ENCODE results near the gene CELA1. TPM values are rescaled to one million over a fixed set of nuclear protein-coding genes. Genes with fewer than 3 reads are reported as not detected.
A peak's percentile ranks its signal among the peaks of the same experiment; 100 is the strongest.

Gene CELA1
- polyA plus RNA-seq, 1 donor, result not detected

DNA sequence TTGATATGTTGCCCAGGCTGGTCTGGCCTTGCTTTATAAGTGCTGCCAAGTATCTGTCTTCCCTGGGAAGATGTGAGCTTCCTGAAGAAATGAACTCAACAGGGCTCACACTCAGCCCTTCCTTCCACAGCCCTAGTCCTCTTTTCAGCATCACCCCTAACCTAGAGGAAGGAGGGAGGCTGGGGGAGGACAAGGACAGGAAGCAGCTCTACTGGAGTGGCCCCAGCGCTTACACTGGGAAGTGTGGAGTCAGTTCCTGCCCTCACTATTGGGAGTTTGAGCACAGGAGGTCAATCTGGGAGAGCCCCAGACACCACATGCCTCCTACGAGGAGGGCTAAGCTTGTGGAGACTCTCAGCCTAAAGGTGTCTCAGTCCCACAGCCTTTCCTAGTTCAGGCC is 27.9 kb upstream of the CELA1 start:
- Histone ChIP-seq H3K4me1 (ENCODE audit: control insufficient read depth, insufficient read depth, low read length) (peaks cover 7% of the 10 kb centered on the region), H3K9me3 (ENCODE audit: control insufficient read depth, low read depth, low read length) (no peaks in the 10 kb centered on the region), H3K36me3 (ENCODE audit: control insufficient read depth, insufficient read depth, low read length) (peaks cover 44% of the 10 kb centered on the region), H3K4me3 (ENCODE audit: low read length) (no peak overlapping the region), H3K27me3 (ENCODE audit: control insufficient read depth, insufficient read depth, low read length) (no peaks in the 10 kb centered on the region), H3K27ac (ENCODE audit: low read length) (no peak overlapping the region)
- DNase-seq, result no peak
- no CpG with 5 or more reads among the region's 2 CpGs for WGBS (ENCODE audit: insufficient coverage, low lambda C conversion rate)

DNA sequence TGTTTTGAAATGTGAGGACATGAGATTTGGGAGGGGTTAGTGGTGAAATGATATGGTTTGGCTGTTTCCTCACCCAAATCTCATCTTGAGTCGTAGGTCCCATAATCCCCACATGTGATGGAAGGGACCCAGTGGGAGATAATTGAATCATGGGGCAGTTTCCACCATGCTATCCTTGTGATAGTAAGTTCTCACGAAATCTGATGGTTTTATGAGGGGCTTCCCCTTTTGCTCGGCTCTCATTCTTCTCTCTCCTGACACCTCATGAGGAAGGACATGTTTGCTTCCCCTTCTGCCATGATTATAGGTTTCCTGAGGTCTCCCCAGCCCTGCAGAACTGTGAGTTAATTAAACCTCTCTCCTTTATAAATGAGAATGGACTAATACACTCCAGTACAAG is 26.7 kb upstream of the CELA1 start:
- WGBS (ENCODE audit: insufficient coverage, low lambda C conversion rate), result no CpG with 5 or more reads among the region's 3 CpGs

DNA sequence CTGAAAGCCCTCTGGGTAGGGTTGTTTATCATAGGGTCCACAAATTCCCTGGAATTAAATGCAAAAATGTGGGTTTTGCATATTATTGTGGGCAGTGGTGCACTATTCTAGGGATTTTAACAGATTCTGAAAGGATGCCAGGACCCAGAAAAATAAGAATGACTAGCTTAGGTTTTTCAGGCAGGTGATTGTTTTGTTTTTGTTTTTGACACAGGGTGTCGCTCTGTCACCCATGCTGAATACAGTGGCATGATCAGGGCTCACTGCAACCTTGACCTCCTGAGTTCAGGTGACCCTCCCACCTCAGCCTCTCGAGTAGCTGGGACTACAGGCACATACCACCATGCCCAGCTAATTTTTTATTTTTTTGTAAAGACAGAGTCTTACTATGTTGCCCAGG is 25.5 kb upstream of the CELA1 start:
- Histone ChIP-seq H3K27me3 (ENCODE audit: control insufficient read depth, insufficient read depth, low read length) (no peaks in the 10 kb centered on the region), H3K4me3 (ENCODE audit: low read length) (no peak overlapping the region), H3K36me3 (ENCODE audit: control insufficient read depth, insufficient read depth, low read length) (peaks cover 36% of the 10 kb centered on the region), H3K27ac (ENCODE audit: low read length) (peak overlapping the region; percentile 52), H3K9me3 (ENCODE audit: control insufficient read depth, low read depth, low read length) (no peaks in the 10 kb centered on the region), H3K4me1 (ENCODE audit: control insufficient read depth, insufficient read depth, low read length) (peaks cover 13% of the 10 kb centered on the region)
- no peak for DNase-seq
- WGBS (ENCODE audit: insufficient coverage, low lambda C conversion rate), result no CpG with 5 or more reads among the region's 2 CpGs

More for the DNA sequence above, 26.7 kb upstream of the CELA1 start:
- Histone ChIP-seq H3K27me3 (ENCODE audit: control insufficient read depth, insufficient read depth, low read length) (no peaks in the 10 kb centered on the region), H3K27ac (ENCODE audit: low read length) (no peak overlapping the region), H3K4me1 (ENCODE audit: control insufficient read depth, insufficient read depth, low read length) (peaks cover 13% of the 10 kb centered on the region), H3K9me3 (ENCODE audit: control insufficient read depth, low read depth, low read length) (no peaks in the 10 kb centered on the region), H3K36me3 (ENCODE audit: control insufficient read depth, insufficient read depth, low read length) (peaks cover 35% of the 10 kb centered on the region), H3K4me3 (ENCODE audit: low read length) (no peak overlapping the region)
- DNase-seq, result no peak

DNA sequence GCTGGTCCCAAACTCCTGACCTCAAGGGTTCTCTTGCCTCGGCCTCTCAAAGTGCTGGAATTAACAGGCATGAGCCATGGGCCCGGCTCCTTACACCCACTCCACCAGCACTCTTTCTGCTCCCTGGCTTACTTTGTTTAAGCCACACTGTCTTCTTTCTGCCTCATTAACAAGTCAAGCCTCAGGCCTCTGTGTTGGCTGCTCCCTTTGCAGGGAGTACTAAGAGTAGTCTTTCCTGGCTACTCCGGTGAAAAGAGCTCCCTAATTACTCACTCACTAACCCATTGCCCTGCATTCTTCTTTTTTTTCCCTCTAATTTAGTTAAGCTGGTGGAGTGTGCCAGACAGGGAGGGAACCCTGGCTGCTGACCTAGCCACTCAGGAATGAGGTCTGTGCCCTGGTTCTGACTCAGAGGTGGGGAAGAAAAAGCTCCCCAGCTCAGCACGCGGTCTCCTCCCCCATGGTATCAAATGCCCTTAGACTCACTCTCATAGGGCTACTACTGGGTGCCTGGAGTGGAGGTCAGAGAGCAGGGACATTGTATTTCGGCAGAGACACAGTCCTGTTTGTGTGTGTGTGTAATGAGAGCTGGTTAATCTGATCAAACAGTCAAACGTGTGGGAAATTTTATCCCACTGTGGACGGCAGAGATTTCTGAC is 24.9 kb upstream of the CELA1 start:
- Histone ChIP-seq H3K27ac (ENCODE audit: low read length) (peak overlapping the region; percentile 52), H3K36me3 (ENCODE audit: control insufficient read depth, insufficient read depth, low read length) (peaks cover 30% of the 10 kb centered on the region), H3K27me3 (ENCODE audit: control insufficient read depth, insufficient read depth, low read length) (no peaks in the 10 kb centered on the region), H3K4me1 (ENCODE audit: control insufficient read depth, insufficient read depth, low read length) (peaks cover 13% of the 10 kb centered on the region), H3K4me3 (ENCODE audit: low read length) (no peak overlapping the region), H3K9me3 (ENCODE audit: control insufficient read depth, low read depth, low read length) (no peaks in the 10 kb centered on the region)
- WGBS (ENCODE audit: insufficient coverage, low lambda C conversion rate), result 20% methylated on average over 1 of the region's 8 CpGs
- peak; percentile 77 to 86 for DNase-seq

DNA sequence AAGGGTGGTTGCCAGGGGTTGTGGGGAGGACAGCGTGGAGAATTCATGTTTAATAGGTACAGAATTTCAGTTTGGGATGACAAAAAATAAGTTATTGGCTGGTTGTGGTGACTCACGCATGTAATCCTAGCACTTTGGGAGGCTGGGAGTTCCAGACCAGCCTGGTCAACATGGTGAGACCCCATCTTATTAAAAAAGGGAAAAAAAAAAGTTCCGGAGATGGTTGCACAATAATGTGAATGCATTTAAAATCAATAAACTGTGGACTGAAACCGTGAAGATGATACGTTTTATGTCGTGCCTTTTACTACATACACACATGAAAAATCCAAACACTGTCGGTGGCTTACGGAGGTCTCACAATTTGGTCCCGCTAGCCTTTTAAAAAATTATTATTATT is 24.2 kb upstream of the CELA1 start:
- H3K36me3 ChIP-seq (ENCODE audit: control insufficient read depth, insufficient read depth, low read length), result peaks cover 24% of the 10 kb centered on the region

DNA sequence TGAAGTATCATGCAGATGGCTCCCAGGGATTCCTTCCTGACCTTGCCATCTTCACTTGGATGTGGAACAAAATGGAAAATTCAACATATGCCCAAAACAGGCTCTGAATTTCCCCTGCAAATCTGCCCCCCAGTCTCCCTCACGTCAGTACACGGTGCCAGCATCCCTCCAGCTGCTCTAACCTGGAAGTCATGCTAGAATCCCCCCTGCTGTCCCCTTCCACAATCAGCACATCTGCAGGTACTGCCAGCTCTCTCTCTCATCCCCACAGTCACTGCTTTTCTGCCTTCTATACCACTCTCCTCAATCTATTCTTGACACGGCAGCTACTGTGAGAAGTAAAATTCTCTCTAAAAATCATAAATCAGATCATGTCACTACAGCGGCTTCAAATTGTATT is 23.1 kb upstream of the CELA1 start:
- H3K9me3 ChIP-seq (ENCODE audit: control insufficient read depth, low read depth, low read length), result no peaks in the 10 kb centered on the region
- WGBS (ENCODE audit: insufficient coverage, low lambda C conversion rate), result 82% methylated on average over 2 of the region's 4 CpGs
- no peak overlapping the region for H3K27ac ChIP-seq (ENCODE audit: low read length)
- H3K4me1 ChIP-seq (ENCODE audit: control insufficient read depth, insufficient read depth, low read length), result peaks cover 17% of the 10 kb centered on the region
- peaks cover 26% of the 10 kb centered on the region for H3K36me3 ChIP-seq (ENCODE audit: control insufficient read depth, insufficient read depth, low read length)
- no peak for DNase-seq
- H3K27me3 ChIP-seq (ENCODE audit: control insufficient read depth, insufficient read depth, low read length), result no peaks in the 10 kb centered on the region
- no peak overlapping the region for H3K4me3 ChIP-seq (ENCODE audit: low read length)

More for the DNA sequence above, 24.2 kb upstream of the CELA1 start:
- peaks cover 13% of the 10 kb centered on the region for H3K4me1 ChIP-seq (ENCODE audit: control insufficient read depth, insufficient read depth, low read length)
- 100% methylated on average over 1 of the region's 9 CpGs for WGBS (ENCODE audit: insufficient coverage, low lambda C conversion rate)
- H3K27ac ChIP-seq (ENCODE audit: low read length), result no peak overlapping the region
- H3K4me3 ChIP-seq (ENCODE audit: low read length), result no peak overlapping the region
- no peaks in the 10 kb centered on the region for H3K9me3 ChIP-seq (ENCODE audit: control insufficient read depth, low read depth, low read length)
- no peaks in the 10 kb centered on the region for H3K27me3 ChIP-seq (ENCODE audit: control insufficient read depth, insufficient read depth, low read length)
- no peak for DNase-seq

DNA sequence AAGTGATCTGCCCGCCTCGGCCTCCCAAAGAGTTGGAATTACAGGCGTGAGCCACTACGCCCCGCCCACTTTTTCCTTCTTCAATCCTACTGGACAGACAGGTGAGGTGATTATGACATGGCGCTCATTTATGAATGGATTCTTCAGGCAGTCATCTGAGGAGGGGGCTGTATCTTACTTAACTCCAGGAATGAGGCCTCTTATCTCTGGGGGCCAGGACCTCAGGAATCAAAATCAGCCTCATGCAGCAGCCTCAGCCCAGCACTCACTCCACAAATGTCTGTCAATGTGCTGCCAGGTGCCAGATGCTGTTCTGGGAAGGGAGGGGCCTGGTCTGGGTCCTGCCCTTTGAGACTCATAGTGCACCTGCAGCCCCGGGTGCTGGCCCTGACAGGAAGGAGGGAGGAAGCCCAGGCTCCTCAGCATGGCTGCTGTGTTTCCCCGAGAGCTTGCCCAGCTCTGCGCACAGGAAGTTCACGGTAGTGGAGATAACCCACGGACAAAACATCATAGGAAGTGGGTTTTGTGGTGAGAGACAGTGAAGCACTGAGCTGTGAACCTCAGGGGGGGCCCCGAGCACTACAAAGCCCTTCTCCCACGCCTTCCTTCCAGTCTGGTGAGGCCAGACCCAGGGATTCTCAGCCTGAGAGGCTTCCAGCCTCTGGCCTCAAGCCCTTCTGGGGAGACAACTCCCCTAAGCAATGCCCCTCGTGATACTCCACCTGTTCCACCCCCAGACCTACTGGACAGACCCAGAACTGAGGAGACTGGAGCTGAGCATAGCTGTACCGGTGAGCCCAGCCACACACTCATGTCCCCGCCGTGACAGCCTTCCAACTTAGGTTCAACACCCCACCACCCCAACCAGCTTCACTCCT is 22.4 kb upstream of the CELA1 start:
- no peak overlapping the region for H3K27ac ChIP-seq (ENCODE audit: low read length)
- H3K4me1 ChIP-seq (ENCODE audit: control insufficient read depth, insufficient read depth, low read length), result peaks cover 23% of the 10 kb centered on the region
- no peaks in the 10 kb centered on the region for H3K9me3 ChIP-seq (ENCODE audit: control insufficient read depth, low read depth, low read length)
- no peak overlapping the region for H3K4me3 ChIP-seq (ENCODE audit: low read length)
- DNase-seq, result peak; percentile 37 to 71
- WGBS (ENCODE audit: insufficient coverage, low lambda C conversion rate), result 80% methylated on average over 1 of the region's 17 CpGs
- H3K27me3 ChIP-seq (ENCODE audit: control insufficient read depth, insufficient read depth, low read length), result no peaks in the 10 kb centered on the region
- peaks cover 24% of the 10 kb centered on the region for H3K36me3 ChIP-seq (ENCODE audit: control insufficient read depth, insufficient read depth, low read length)

DNA sequence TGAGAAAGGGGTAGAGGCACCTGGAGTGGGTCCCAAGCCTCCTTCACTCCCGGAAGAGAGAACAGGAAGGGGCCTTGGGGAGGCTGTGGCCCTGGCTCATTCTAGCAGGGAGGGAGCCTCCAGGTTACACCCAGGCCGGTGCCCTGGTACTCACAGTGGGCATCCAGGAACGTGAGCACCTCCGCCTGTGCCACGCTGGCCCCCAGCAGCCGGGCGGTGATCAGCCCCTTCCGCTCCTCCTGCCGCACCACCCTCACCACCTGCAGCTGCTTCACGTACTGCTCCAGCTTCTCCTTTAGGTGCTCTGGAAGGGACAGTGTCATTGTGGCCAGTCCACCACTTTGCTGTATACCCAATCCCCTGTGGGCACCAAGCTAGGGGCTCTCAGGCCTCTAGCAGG is 18.8 kb upstream of the CELA1 start:
- no peaks in the 10 kb centered on the region for H3K27me3 ChIP-seq (ENCODE audit: control insufficient read depth, insufficient read depth, low read length)
- no peak overlapping the region for H3K4me3 ChIP-seq (ENCODE audit: low read length)
- H3K27ac ChIP-seq (ENCODE audit: low read length), result no peak overlapping the region
- H3K36me3 ChIP-seq (ENCODE audit: control insufficient read depth, insufficient read depth, low read length), result peaks cover 29% of the 10 kb centered on the region
- DNase-seq, result no peak
- peaks cover 16% of the 10 kb centered on the region for H3K4me1 ChIP-seq (ENCODE audit: control insufficient read depth, insufficient read depth, low read length)
- WGBS (ENCODE audit: insufficient coverage, low lambda C conversion rate), result no CpG with 5 or more reads among the region's 10 CpGs
- no peaks in the 10 kb centered on the region for H3K9me3 ChIP-seq (ENCODE audit: control insufficient read depth, low read depth, low read length)

DNA sequence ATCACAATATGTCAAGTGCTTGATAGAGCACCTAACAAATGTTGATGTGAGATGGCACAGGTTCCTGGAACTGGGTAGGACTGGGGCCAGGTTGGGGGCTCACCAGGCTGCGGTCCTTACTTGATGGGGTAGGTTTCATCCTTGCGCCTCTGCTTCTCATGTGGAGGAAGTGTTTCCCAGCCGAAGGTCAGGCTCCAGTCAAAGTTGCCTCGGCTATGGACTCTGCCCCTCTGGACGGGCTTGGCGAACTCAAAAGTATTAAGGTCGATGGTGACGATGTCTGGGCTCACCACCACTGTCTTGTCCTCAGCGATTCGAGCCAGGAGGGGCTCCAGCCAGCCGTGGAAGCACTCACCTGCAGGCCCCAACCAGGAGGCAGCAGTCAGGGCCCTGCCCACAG is 17.5 kb upstream of the CELA1 start:
- Histone ChIP-seq H3K27ac (ENCODE audit: low read length) (peak overlapping the region; percentile 43), H3K4me1 (ENCODE audit: control insufficient read depth, insufficient read depth, low read length) (peaks cover 13% of the 10 kb centered on the region), H3K4me3 (ENCODE audit: low read length) (no peak overlapping the region), H3K27me3 (ENCODE audit: control insufficient read depth, insufficient read depth, low read length) (no peaks in the 10 kb centered on the region), H3K9me3 (ENCODE audit: control insufficient read depth, low read depth, low read length) (no peaks in the 10 kb centered on the region), H3K36me3 (ENCODE audit: control insufficient read depth, insufficient read depth, low read length) (peaks cover 38% of the 10 kb centered on the region)
- DNase-seq, result peak in 1 of 2 donors; percentile 51
- no CpG with 5 or more reads among the region's 11 CpGs for WGBS (ENCODE audit: insufficient coverage, low lambda C conversion rate)

DNA sequence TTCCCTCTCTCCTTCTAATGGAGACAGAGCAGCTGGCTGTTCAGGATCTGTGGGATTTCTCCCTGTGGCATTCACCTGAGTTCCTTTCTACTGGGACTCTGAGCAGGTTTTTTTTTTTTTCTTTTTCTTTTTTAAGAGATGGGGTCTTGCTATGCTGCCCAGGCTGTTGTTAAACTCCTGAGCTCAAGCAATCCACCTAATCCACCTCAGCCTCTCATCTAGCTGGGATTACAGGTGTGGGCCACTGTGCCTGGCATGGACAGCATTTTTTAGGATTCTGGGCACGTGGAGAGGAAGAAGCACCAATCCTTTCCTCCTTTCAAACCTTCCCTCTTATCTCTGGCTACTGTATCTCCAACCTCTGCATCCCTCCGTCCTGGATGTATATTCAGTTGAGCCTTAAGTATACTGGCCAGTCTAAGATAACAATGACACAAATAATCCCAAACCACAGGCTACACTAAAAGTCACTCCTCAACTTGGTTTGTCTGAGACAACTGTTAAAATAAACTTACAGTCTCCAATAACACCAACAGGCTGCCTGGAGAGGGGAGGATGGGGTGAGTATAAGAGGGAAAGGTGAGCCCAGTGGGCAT is 16.4 kb upstream of the CELA1 start:
- H3K4me3 ChIP-seq (ENCODE audit: low read length), result no peak overlapping the region
- DNase-seq, result no peak
- H3K27me3 ChIP-seq (ENCODE audit: control insufficient read depth, insufficient read depth, low read length), result no peaks in the 10 kb centered on the region
- no CpG with 5 or more reads among the region's 2 CpGs for WGBS (ENCODE audit: insufficient coverage, low lambda C conversion rate)
- H3K9me3 ChIP-seq (ENCODE audit: control insufficient read depth, low read depth, low read length), result no peaks in the 10 kb centered on the region
- no peak overlapping the region for H3K27ac ChIP-seq (ENCODE audit: low read length)
- H3K36me3 ChIP-seq (ENCODE audit: control insufficient read depth, insufficient read depth, low read length), result peaks cover 44% of the 10 kb centered on the region
- H3K4me1 ChIP-seq (ENCODE audit: control insufficient read depth, insufficient read depth, low read length), result peaks cover 10% of the 10 kb centered on the region
